Measurements from ENCODE around the gene TMEM201.

DNA sequence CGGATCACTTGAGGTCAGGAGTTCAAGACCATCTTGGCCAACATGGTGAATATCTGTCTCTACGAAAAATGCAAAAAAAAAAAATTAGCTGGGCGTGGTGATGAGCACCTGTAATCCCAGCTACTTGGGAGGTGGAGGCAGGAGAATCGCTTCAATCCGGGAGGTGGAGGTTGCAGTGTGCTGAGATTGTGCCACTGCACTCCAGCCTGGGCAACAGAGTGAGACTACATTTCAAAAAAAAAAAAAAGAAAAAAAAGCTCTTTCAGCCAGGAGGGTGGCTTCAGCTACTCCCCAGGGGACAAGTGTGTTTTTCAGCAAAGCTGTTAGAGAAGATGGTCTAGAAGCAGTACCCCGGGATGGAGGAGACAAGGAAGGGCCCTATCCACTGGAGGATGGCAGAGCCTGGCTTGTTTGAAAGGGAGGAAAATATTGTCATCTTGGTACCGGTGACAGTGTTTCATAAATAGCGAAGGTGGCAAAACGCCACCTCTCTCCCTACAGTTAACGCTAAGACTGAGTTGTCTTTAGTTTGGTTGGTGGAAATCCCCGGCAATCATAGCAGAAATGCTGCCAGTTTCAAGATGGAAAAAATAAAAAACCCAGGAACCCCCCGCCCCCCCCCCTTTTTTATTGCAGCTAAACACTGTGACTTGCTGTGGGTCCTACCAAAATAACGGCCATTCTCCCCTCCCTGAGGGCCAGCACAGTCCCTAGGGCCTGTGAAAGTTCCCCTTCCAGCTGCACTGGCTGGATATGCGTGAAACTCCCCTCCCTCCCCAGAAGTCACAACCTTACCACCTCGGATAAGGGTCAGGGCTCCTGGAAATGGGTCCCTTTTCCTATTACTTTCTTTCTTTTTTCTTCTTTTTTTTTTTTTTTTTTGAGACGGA is 66.4 kb downstream of the TMEM201 start:
- TF ChIP-seq, protein P1, sequence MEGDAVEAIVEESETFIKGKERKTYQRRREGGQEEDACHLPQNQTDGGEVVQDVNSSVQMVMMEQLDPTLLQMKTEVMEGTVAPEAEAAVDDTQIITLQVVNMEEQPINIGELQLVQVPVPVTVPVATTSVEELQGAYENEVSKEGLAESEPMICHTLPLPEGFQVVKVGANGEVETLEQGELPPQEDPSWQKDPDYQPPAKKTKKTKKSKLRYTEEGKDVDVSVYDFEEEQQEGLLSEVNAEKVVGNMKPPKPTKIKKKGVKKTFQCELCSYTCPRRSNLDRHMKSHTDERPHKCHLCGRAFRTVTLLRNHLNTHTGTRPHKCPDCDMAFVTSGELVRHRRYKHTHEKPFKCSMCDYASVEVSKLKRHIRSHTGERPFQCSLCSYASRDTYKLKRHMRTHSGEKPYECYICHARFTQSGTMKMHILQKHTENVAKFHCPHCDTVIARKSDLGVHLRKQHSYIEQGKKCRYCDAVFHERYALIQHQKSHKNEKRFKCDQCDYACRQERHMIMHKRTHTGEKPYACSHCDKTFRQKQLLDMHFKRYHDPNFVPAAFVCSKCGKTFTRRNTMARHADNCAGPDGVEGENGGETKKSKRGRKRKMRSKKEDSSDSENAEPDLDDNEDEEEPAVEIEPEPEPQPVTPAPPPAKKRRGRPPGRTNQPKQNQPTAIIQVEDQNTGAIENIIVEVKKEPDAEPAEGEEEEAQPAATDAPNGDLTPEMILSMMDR (IDR thresholded peaks at IDR 0.05; ENCODE audit: low read depth, low read length, missing input control), result no peak
- TF ChIP-seq FOXA1 (IDR thresholded peaks at IDR 0.05), result no peak
